PC-3 (cell line): ENCODE data around the gene LRFN5. TPM values are rescaled to one million over a fixed set of nuclear protein-coding genes. Genes with fewer than 3 reads are reported as not detected.

Source experiments
- ATAC-seq: fragments of 200-7000 bp; cut with Tn5 transposase; 2 replicates; pipeline ENCODE4 v1.9.1; 2020; ENCODE audit warnings: mild to moderate bottlenecking, moderate library complexity
- BruUV-seq: library from RNA; stranded (reverse); fragments of 400-500 nt; replicated peaks from 2 replicates; lab custom pipeline; 2021; lab: Mats Ljungman, UMichigan
- CTCF ChIA-PET: fragments of 300-600 bp; sonication (Branson Sonifier 250); formaldehyde crosslinking; loops from one replicate; lab custom pipeline; 2022; ENCODE audit warnings: antibody characterized with exemption; lab: Charles Lee
- POLR2A ChIA-PET: fragments of 300-600 bp; sonication (Branson Sonifier 250); formaldehyde crosslinking; loops from one replicate; lab custom pipeline; 2022; ENCODE audit warnings: antibody characterized with exemption; ENCODE audit not compliant: unreplicated experiment; lab: Charles Lee
- DNase-seq: peaks from one replicate; pipeline ENCODE4 v3.0.0-alpha.2; 2015
- H2AFZ ChIP-seq: fragments of 300-600 bp; sonication (generic); 2 replicates; pipeline ENCODE4 v1.6.0; 2016; ENCODE audit warnings: antibody characterized with exemption, low read length
- H3F3A ChIP-seq: fragments of 300-600 bp; sonication (generic); one replicate; pipeline ENCODE4 v1.6.0; 2017; ENCODE audit warnings: antibody characterized with exemption, low read length, control low read depth, mild to moderate bottlenecking; ENCODE audit not compliant: unreplicated experiment
- H3K27ac ChIP-seq: fragments of 300-600 bp; sonication (generic); 2 replicates; pipeline ENCODE4 v1.5.1; 2016; ENCODE audit warnings: mild to moderate bottlenecking, low read length
- H3K27me3 ChIP-seq: fragments of 300-600 bp; sonication (generic); 2 replicates; pipeline ENCODE4 v1.6.1; 2016; ENCODE audit warnings: low read length, mixed read lengths
- H3K36me3 ChIP-seq: fragments of 300-600 bp; sonication (generic); 2 replicates; pipeline ENCODE4 v1.6.1; 2016; ENCODE audit warnings: low read depth, mixed run types, low read length, mixed read lengths
- H3K4me1 ChIP-seq: fragments of 300-600 bp; sonication (generic); 2 replicates; pipeline ENCODE4 v1.5.1; 2016; ENCODE audit warnings: low read length; ENCODE audit not compliant: insufficient read depth
- H3K4me2 ChIP-seq: fragments of 300-600 bp; sonication (generic); 2 replicates; pipeline ENCODE4 v1.6.0; 2016; ENCODE audit warnings: low read length
- H3K4me3 ChIP-seq: fragments of 300-600 bp; sonication (generic); 2 replicates; pipeline ENCODE4 v1.5.1; 2016; ENCODE audit warnings: mild to moderate bottlenecking, low read length, mixed read lengths
- H3K79me2 ChIP-seq: fragments of 300-600 bp; sonication (generic); 2 replicates; pipeline ENCODE4 v1.6.1; 2017; ENCODE audit warnings: low read length, mixed read lengths
- H3K9ac ChIP-seq: fragments of 300-600 bp; sonication (generic); 2 replicates; pipeline ENCODE4 v1.6.0; 2016; ENCODE audit warnings: mild to moderate bottlenecking, low read length
- H3K9me2 ChIP-seq: fragments of 300-600 bp; sonication (generic); replicated peaks from 2 replicates; pipeline ENCODE4 v1.6.1; 2016; ENCODE audit warnings: mixed run types, low read length, mixed read lengths
- H3K9me3 ChIP-seq: fragments of 300-600 bp; sonication (generic); 2 replicates; pipeline ENCODE4 v1.6.1; 2016; ENCODE audit warnings: low read length, mixed read lengths
- H4K20me1 ChIP-seq: fragments of 300-600 bp; sonication (generic); 2 replicates; pipeline ENCODE4 v1.6.1; 2016; ENCODE audit warnings: low read length, mixed read lengths
- EZH2 ChIP-seq: fragments of 300-600 bp; sonication (generic); IDR thresholded peaks from one replicate; pipeline ENCODE4 v1.6.1; 2017; ENCODE audit warnings: antibody characterized with exemption, mild to moderate bottlenecking, low read length; ENCODE audit not compliant: unreplicated experiment
- EZH2phosphoT487 ChIP-seq: fragments of 300-600 bp; sonication (generic); IDR thresholded peaks from 2 replicates; pipeline ENCODE4 v1.6.1; 2018; ENCODE audit warnings: mild to moderate bottlenecking, antibody characterized with exemption, low read length, borderline replicate concordance
- intact Hi-C: fragments of 100-400 bp; cut with micrococcal nuclease; formaldehyde crosslinking; loops from 2 replicates; pipeline ENCODE4 v1.9.0; 2023
- total RNA-seq: library from RNA; depleted of rRNA; stranded (reverse); fragments of >200 nt; gene quantifications from 2 replicates; pipeline ENCODE4 v1.2.3, GENCODE V29; 2014
- TF ChIP-seq, protein P1 (sequence below): fragments of 300-600 bp; sonication (generic); conservative IDR thresholded peaks from 2 replicates; pipeline ENCODE4 v1.5.1; 2017; ENCODE audit warnings: antibody characterized with exemption, low read depth, mild to moderate bottlenecking, low read length

Gene LRFN5
- total RNA-seq, 1 experiment from 2014 or later: not detected

DNA sequence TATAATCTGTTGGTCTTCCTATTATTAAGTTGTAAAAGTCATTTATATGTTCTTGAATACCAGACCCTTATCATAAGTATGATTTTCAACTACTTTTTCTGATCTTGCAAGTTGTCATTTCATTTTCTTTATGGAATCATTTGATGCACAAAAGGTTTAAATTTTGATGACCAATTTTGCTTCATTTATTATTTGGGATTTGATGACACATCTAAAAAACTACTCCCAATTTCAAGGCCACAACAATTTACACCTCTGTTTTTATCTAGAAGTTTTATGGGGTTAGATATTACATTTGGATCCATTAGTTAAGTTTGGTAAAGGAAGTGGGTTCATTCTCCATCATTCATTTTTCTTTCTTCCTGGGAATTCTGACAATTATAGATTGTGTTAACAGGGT is 259.2 kb downstream of the LRFN5 start:
- TF ChIP-seq EZH2 (no peak), EZH2phosphoT487 (no peak)
- TF ChIP-seq, protein P1, sequence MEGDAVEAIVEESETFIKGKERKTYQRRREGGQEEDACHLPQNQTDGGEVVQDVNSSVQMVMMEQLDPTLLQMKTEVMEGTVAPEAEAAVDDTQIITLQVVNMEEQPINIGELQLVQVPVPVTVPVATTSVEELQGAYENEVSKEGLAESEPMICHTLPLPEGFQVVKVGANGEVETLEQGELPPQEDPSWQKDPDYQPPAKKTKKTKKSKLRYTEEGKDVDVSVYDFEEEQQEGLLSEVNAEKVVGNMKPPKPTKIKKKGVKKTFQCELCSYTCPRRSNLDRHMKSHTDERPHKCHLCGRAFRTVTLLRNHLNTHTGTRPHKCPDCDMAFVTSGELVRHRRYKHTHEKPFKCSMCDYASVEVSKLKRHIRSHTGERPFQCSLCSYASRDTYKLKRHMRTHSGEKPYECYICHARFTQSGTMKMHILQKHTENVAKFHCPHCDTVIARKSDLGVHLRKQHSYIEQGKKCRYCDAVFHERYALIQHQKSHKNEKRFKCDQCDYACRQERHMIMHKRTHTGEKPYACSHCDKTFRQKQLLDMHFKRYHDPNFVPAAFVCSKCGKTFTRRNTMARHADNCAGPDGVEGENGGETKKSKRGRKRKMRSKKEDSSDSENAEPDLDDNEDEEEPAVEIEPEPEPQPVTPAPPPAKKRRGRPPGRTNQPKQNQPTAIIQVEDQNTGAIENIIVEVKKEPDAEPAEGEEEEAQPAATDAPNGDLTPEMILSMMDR: no peak
- Histone ChIP-seq H3K9ac (no peak overlapping the region), H3F3A (no peaks in the 10 kb centered on the region), H3K4me2 (no peak overlapping the region), H3K79me2 (no peaks in the 10 kb centered on the region), H3K9me3 (no peaks in the 10 kb centered on the region), H3K9me2 (no peaks in the 10 kb centered on the region), H4K20me1 (no peaks in the 10 kb centered on the region), H2AFZ (no peak overlapping the region), H3K4me3 (no peak overlapping the region), H3K27ac (no peak overlapping the region), H3K27me3 (no peaks in the 10 kb centered on the region), H3K36me3 (no peaks in the 10 kb centered on the region), H3K4me1 (no peaks in the 10 kb centered on the region)
- ATAC-seq (no peak), DNase-seq (no peak)
- ChIA-PET CTCF (no interaction called here), POLR2A (no interaction called here)
- BruUV-seq: no TSS peak
- intact Hi-C loops: no loop called here

GRCh38 chr14:41868396-41868795 is 261.7 kb downstream of the LRFN5 start:
- Histone ChIP-seq H3K4me2 (no peak overlapping the region), H3K9ac (no peak overlapping the region), H3K9me3 (no peaks in the 10 kb centered on the region), H3K27ac (no peak overlapping the region), H3F3A (no peaks in the 10 kb centered on the region), H3K4me1 (no peaks in the 10 kb centered on the region), H3K36me3 (no peaks in the 10 kb centered on the region), H3K9me2 (no peaks in the 10 kb centered on the region), H2AFZ (no peak overlapping the region), H3K79me2 (no peaks in the 10 kb centered on the region), H3K27me3 (no peaks in the 10 kb centered on the region), H3K4me3 (no peak overlapping the region), H4K20me1 (no peaks in the 10 kb centered on the region)
- POLR2A ChIA-PET: no interaction called here
- intact Hi-C loops: no loop called here
- no peak for DNase-seq
- CTCF ChIA-PET: no interaction called here
- no peak for ATAC-seq
- TF ChIP-seq, protein P1: no peak
- no peak for TF ChIP-seq EZH2phosphoT487
- TF ChIP-seq EZH2: no peak
- BruUV-seq: no TSS peak

DNA sequence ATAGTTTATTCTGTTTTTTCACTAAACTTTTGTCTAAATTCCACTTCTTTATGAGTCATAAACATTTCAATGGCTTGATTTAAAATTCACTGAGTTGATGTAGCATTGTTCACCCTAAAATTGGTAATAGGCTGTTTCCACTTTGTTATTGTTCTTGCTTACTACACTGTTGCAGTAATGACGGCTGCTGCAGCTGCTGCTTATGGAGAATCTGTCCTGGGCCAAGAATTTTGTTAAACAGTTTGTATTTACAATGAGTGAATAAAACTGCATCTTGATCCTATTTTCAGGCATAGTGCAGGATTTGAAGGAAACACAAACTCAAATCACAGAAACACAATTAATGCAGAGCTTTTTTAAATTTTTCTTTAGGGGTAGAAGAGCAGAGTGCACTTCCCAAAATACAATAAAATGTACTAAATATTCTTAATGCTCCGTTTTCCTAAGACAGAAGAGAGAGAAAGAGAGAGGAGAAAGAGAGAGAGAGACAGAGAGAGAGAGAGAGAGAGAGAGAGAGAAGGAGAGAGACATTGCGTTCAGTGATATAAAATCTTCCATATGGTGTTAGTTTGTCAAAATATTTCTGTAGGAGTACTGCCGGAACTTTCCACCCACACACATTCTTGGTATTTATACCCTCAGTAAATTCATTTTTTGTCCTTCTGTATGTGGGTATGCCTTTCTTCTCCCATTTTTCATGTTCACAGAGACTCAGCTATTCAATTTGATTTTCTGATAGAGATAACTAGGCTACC is 266.4 kb downstream of the LRFN5 start:
- ATAC-seq: no peak
- TF ChIP-seq, protein P1: no peak
- no peak for TF ChIP-seq EZH2phosphoT487
- no peak for TF ChIP-seq EZH2
- Histone ChIP-seq H3K4me2 (no peak overlapping the region), H3K9me2 (no peaks in the 10 kb centered on the region), H3K4me3 (no peak overlapping the region), H3K9me3 (no peaks in the 10 kb centered on the region), H3K27ac (no peak overlapping the region), H3K79me2 (no peaks in the 10 kb centered on the region), H4K20me1 (no peaks in the 10 kb centered on the region), H3K27me3 (no peaks in the 10 kb centered on the region), H3K9ac (no peak overlapping the region), H2AFZ (no peak overlapping the region), H3K4me1 (no peaks in the 10 kb centered on the region), H3F3A (no peaks in the 10 kb centered on the region), H3K36me3 (no peaks in the 10 kb centered on the region)
- POLR2A ChIA-PET: no interaction called here
- intact Hi-C loops: no loop called here
- no peak for DNase-seq
- CTCF ChIA-PET: no interaction called here
- no TSS peak for BruUV-seq
